Measurements from ENCODE around the gene DNAJC15.

Gene DNAJC15

DNA sequence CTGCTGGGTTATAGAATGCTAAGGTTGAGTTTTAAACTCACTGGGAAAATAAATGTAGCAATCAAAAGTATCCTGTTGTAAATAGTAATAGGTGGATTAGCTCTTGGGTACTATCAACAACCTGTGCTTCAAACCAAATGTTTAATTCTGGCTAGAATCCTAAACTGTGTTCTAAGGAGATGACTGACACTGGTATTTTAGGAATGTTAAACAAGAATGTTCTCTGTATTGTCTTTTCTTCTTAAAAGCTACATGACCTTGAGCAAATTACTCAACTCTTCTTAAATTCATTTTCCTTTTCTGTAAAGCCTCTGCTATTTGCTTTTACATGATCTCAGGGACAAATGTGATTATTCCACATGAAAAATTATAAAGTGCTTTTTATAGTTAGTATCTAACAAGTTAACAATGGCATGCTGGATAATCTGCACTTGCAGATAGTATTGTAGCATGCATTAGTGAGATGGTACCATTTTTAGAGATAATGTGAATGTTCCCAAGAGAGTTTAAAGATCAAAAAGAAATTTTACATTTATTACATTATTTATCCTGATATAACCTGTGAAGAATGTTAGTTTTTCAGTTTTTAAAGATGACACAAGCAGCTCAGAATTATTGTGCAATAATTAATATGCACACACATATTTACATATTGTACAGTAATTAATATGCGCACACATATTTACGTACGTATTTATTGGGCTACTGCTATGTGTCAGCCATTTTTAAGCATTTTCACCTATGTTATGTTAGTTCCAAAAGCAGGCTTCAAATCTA is 17.7 kb upstream of the DNAJC15 start:
- TF ChIP-seq, protein P1, sequence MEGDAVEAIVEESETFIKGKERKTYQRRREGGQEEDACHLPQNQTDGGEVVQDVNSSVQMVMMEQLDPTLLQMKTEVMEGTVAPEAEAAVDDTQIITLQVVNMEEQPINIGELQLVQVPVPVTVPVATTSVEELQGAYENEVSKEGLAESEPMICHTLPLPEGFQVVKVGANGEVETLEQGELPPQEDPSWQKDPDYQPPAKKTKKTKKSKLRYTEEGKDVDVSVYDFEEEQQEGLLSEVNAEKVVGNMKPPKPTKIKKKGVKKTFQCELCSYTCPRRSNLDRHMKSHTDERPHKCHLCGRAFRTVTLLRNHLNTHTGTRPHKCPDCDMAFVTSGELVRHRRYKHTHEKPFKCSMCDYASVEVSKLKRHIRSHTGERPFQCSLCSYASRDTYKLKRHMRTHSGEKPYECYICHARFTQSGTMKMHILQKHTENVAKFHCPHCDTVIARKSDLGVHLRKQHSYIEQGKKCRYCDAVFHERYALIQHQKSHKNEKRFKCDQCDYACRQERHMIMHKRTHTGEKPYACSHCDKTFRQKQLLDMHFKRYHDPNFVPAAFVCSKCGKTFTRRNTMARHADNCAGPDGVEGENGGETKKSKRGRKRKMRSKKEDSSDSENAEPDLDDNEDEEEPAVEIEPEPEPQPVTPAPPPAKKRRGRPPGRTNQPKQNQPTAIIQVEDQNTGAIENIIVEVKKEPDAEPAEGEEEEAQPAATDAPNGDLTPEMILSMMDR (IDR thresholded peaks at IDR 0.05; ENCODE audit: extremely low read depth, missing control alignments), result no peak
- DNase-seq (ENCODE audit: low spot score), result no peak

DNA sequence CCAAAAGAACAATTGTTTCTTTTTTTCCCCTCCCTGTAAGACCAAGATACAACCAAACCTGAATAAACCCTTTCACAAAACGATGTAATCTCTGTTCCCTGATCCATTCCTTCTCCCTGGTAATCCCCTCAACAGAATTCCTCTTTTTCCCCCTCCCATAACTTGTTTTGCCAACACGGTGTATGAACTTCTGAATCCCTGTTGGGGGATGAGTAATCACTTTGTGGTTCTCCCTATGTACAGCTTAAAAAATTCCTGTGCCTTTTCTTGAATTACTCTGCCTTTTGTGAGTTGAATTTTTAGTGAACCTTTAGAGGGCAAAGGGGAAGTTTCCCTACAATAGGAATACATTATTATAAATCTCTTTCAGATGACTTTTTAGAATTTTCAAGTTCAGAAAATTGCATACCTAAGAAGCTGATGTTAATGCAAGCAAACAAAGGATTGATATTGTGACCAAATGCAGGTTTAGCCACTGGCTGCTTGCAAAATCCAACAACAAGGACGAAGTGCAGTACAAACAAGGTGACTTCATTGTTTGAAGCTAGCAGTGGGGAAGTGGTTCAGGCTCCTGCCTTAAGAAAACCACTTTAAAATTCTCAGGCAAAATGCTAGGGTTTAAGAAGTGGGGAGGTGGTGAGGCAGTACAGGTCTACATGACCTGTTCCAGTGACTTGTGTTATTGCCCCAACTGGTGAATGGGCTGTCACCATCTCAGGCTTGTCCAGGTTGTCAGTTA is 16.3 kb upstream of the DNAJC15 start:
- TF ChIP-seq, protein P1 (IDR thresholded peaks at IDR 0.05; ENCODE audit: extremely low read depth, missing control alignments), result no peak

DNA sequence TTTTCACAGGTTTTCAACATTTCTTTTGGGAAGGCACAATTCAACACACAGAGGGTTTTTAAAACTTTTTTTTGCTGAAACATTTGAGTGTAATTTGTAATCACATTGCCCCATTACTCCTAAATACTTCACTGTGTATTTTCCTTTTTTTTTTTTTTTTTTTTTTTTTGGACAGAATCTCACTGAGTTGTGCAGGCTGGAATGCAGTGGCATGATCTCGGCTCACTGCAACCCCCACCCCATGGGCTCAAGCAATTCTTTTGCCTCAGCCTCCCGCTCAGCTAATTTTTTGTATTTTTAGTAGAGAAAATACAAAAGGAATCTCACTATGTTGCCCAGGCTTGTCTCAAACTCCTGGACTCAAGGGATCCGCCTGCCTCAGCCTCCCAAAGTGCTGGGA is 14.8 kb upstream of the DNAJC15 start:
- no peak for DNase-seq (ENCODE audit: low spot score)
- TF ChIP-seq, protein P1 (IDR thresholded peaks at IDR 0.05; ENCODE audit: extremely low read depth, missing control alignments), result no peak

More for the DNA sequence above, 16.3 kb upstream of the DNAJC15 start:
- DNase-seq (ENCODE audit: low spot score), result no peak

DNA sequence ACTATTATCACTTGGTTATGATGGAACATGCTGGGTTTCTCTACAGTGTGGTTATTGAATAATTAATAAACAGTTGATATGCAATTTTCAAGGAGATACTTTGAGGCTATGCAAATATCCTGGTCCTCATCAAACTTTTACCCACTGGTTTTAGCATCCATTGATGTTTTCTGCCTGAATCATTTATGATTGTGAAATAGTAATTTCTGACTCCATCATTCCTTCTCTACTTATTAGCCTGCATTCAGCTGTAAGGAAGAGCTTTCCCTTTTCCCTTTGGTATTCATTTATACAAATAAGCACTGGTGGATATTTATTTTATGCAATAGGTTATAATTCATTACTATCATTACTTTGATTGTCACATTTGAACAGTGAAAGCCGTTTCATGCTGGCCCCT is 13.9 kb upstream of the DNAJC15 start:
- DNase-seq (ENCODE audit: low spot score), result no peak
- TF ChIP-seq, protein P1 (IDR thresholded peaks at IDR 0.05; ENCODE audit: extremely low read depth, missing control alignments), result no peak

DNA sequence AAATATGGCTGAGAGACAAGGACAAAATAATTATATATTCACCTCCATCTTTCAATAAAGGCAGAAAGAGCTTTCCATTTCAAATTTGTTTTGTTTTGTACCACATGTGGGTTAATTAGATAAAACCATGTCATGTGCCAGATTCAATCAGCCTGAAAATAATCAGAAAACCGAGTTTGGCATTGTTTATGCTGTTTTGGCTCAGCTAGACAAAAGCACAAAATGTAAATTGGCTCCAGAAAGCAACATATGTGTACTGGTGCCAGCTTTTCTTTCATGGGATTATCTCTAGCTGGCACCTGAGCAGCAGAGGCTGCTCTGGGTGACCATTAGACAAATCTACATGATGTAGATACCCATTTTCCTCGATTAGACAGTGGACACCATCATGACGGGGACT is 9.2 kb upstream of the DNAJC15 start:
- TF ChIP-seq, protein P1 (IDR thresholded peaks at IDR 0.05; ENCODE audit: extremely low read depth, missing control alignments), result no peak
- DNase-seq (ENCODE audit: low spot score), result no peak

DNA sequence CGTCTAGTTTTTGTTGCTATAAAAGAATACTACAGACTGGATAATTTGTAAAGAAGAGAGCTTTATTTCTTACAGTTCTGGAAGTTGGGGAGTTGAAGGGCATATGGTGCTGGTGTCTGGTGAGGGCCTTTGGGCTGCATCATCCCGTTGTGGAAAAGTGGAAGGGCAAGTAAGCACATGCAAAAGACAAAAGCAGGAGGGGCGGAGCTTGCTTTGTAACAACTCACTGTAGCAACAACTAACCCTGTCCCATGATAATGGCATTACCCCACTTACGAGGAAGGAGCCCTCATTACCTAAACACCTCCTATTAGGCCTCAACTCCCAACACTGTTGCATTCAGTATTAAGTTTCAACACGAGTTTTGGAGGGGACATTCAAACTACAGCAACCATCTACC is 7.2 kb upstream of the DNAJC15 start:
- TF ChIP-seq, protein P1 (IDR thresholded peaks at IDR 0.05; ENCODE audit: extremely low read depth, missing control alignments), result no peak
- DNase-seq (ENCODE audit: low spot score), result no peak

DNA sequence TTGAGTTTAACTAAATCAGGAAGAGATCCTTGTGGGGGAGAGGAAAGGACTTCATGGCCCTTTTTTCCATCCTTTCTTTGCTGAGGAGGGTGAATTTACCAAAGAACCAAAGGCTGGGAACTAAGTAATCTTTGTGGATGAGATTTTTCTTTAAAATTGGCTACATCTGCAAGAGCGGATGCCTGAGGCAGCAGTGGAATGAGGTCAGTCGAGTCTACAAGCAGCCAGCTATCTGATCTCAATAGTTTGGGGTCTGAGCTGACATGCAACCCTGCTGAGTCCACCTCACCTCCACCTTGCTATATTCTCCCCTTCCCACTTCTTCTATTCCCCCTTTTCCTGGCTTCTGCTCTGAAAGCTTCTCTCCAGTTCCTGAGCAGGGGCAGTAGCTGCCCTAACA is 3.6 kb upstream of the DNAJC15 start:
- TF ChIP-seq, protein P1 (IDR thresholded peaks at IDR 0.05; ENCODE audit: extremely low read depth, missing control alignments), result no peak

More for the DNA sequence above, 3.6 kb upstream of the DNAJC15 start:
- no peak for DNase-seq (ENCODE audit: low spot score)
